ENCODE results near the gene KBTBD2.
"Not testable (repeated sequence)": the region's sequence is repeated elsewhere in the genome, so short reads cannot be mapped to it uniquely, and the experiment has no call there.

Gene KBTBD2

DNA sequence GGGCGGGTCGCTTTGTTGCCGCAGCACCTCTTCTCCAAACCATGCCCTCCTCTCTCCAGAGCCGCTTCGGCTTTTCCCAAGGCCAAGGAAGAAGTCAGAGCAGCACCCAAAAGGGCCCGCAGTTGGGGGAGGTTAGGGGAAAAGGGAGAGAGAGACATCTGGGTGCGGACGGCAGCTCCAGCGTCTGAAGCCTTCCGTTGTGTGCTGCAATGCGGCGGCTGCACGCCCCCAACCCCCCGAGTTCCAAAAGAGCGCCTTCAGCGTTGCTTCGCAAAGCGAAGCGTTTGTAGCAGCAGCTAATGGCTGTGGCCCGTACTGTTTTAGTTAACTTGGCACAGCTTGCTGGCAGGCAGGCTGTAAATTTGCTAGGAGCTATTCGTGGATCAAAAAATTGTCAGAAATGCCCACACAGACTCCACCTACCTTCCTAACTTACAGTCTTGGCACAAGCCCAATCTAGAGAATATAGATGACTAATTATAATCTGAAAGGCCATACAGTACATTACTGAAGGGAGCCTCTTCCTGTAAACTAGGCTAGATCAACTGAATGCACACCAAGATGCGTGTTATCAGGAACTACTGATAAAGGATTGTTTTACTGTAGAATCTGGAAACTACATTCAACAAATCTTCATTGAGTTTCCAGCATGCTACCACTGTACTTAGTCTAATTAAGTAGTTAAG lies 1.1 kb upstream of the KBTBD2 start:
- peak; percentile 64 for DNase-seq

GRCh38 chr7:32891800-32892520 lies 400 bp upstream of the KBTBD2 start:
- peak; percentile 99 for DNase-seq

- no peak for DNase-seq
Measured at GRCh38 chr7:32890793-32891042, 842 bp downstream of the KBTBD2 start.

DNA sequence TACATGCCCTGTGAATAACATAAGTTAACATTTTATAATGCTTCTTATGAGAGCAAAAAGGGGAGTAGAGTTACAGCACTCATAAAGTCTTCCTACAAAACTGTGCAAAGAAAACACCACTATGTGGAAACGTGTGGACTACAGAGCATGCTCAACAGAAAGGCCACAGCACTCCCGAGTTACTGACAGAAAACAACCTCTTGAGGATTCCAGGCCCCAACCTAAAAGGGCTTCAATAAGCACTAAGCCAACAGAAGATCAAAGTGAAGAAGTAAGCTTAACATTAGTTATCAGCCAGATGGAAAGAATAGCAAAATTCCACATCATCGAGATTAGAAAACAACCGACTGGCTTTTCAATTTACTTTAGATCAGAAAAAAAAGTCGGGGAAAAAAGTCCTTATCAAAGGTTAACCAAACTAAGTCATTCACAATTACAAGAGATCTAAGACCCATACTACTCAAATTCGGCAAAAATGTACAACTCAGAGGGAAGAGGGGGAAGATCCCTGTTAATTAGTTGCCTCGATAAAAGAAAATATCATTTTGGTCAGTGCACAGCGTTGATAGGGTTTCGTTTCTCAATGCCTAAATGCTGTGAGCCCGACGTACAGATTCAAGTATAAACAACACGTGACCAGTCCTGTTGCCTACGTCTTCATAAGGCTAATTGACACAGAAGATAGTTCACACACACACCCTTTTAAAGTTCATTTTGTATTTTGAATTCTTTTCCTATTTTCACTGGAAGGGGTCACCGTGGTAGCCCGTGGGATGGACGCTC lies 1.4 kb downstream of the KBTBD2 start:
- DNase-seq = peak; percentile 35

GRCh38 chr7:32888505-32888904 lies 3.1 kb downstream of the KBTBD2 start:
- DNase-seq = no peak

DNA sequence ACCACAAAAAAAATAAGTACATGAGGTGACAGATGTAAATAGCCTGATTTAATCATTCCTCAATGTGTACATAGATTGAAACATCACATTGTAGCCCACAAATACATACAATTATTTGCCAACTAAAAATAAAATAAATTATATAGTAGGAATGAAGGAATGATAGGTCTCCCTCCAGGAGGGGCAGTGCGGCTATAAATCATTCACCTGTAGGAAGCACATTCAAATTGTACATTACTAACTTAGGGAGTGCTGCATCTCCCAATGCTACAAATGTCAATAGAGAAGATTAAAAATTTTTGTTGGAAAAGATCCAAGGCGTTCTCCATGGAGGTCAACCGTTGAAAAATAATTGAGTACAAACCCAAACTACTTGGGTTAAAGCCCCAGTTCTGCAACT lies 4.2 kb downstream of the KBTBD2 start:
- DNase-seq = no peak

- no peak for DNase-seq
Measured at GRCh38 chr7:32881074-32881982, 10.2 kb downstream of the KBTBD2 start.

GRCh38 chr7:32879460-32879859 lies 12.1 kb downstream of the KBTBD2 start:
- no peak for DNase-seq

DNA sequence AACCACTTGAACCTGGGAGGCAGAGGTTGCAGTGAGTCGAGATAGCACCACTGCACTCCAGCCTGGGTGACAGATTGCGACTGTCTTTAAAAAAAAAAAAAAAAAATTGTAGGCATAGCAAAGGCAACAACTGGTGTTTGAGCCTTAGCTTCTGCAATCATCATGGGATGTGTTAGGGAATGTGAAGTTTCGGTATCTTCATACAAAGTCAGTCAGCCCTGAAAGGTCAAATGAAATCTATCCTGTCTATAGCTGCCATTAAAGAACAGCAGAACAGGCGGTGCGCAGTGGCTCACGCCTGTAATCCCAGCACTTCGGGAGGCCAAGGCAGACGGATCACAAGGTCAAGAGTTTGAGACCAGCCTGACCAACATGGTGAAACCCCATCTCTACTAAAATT lies 13.5 kb downstream of the KBTBD2 start:
- not testable (repeated sequence) for DNase-seq

- DNase-seq = no peak
Measured at GRCh38 chr7:32872421-32872820, 19.1 kb downstream of the KBTBD2 start.

GRCh38 chr7:32871624-32872371 lies 19.8 kb downstream of the KBTBD2 start:
- no peak for DNase-seq

DNA sequence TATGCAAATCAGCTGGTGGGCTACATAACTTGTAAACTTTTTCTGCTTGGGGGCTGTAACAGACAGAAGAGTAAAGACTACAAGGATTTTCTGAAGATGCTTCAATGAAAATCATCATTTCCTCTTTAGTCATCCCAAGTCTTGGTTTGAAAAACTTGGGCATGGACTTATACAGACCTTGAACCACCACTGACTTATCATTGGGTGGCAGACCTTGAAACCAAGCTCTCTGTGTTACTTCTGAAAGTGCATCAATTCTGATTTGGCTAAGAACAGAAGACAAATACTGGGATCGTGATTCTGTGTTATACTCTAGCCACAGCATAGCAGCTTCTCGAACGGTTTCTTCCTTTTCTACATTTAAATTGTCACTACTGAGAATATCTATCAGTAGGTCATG lies 21.3 kb downstream of the KBTBD2 start:
- DNase-seq = no peak

- no peak for DNase-seq
Measured at GRCh38 chr7:32869716-32870115, 21.8 kb downstream of the KBTBD2 start.

DNA sequence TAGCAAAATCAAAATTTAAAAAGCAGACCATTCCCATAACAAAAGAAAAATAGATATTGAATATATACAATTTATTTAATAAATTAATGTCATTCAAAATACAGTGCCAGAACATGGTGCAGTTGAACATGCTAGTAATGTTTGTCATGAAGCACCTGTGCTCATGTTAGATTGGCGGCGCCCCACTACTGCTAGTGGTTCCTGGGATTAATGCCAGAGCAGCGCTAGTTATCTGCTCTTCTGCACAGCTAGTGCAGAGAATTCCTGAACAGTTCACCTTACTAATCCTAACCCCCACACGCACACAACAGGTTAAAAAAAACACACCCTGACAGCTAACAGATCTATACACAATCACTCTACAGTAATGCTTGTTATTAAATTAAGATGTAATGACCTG lies 23.4 kb downstream of the KBTBD2 start:
- DNase-seq = no peak

DNA sequence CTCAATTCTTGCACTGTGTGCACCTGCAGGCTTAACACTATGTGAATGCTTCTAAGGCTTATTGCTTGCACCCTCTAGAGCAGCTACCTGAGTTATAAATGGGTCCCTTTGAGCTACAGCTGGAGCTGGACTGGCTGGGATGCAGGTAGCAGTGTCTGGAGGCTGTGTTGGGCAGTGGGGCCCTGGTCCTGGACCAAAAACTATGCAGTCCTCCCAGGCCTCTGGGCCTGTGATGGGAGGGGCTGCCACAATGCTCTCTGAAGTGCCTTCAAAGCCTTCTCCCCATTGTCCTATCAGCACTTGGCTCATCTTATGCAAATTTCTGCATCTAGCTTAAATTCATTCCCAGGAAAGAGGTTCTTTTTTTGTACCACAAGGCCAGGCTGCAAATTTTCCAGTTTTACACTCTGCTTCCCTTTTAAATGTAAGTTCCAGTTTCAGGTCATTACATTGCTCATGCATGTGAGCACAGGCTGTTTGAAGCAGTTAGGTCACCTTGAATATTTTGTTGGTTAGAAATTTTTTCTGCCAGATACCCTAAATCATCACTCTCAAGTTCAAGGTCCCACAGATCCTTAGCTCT lies 26.0 kb downstream of the KBTBD2 start:
- DNase-seq = no peak

GRCh38 chr7:32863872-32864271 lies 27.7 kb downstream of the KBTBD2 start:
- not testable (repeated sequence) for DNase-seq

- no peak for DNase-seq
Measured at GRCh38 chr7:32860090-32860489, 31.5 kb downstream of the KBTBD2 start.

GRCh38 chr7:32858648-32859047 lies 32.9 kb downstream of the KBTBD2 start:
- DNase-seq = no peak

DNA sequence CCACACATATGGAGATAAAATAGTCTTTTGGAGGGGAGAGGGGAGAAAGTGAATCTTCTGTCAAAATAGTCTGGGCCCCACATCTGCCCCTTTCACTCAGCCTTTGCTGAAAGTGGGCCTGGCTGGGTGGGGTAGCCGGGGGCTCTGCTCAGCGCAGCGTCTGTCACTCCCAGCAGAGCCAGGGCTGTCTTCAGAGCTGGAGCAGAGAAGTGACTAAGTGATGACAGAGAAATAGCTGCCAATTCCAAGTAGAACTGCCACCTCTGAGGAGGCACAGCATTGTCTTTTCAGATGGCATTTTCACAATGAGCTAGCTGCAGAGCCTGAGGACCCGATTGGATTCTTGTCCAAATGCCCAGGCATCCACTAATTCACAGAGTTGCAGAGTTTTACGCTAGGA lies 34.5 kb downstream of the KBTBD2 start:
- DNase-seq = not testable (repeated sequence)

DNA sequence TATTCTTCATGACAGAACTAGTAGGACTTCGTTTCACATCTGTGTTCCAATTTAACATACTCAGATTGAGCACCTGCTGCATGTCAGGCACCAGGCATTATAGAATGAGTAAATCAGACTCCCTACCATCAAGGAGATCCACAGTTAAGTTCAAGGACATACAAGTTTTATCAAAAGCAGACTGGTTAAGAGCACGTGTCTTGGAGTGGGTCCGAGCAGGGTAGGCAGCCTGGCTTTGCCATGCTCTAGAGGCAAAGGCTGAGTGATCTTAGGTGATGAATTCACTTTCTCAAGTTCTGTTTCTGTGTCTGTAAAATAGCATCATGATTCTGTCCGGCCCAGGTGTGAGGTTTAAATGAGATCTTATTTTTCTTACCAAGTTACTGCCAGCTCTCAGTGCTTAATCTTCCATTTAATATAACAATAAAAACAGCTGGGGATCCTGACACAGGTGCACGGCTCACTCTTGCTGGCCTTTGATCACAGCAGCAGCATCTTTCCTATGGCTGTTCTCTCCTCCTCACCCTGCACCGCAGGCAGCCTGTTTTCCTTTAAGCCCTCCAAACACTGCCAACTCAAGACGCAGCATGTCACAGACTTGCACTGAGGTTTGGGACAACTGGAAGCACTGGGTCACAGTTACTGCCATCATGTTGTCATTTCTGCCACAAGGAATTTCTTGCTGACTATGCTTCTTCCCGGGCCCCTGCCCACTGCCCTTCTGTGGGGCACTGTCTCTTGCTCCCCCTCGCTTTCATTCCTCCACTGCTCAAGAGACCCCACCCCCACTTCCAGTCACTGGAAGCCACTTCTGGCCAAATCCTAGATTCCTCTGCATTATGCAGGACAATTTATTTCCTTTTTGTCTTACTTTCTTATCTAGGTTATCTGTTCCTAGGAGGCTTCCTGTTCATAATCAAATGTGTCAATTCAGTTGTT lies 35.5 kb downstream of the KBTBD2 start:
- DNase-seq = not testable (repeated sequence)

GRCh38 chr7:32850654-32851053 lies 40.9 kb downstream of the KBTBD2 start:
- not testable (repeated sequence) for DNase-seq
